B cell (primary cell): ENCODE data around the gene SDK1.

Experiments
- EZH2 ChIP-seq: IDR thresholded peaks from 2 replicates; pipeline ENCODE4 v1.6.1; 2012; ENCODE audit warnings: borderline replicate concordance, low read depth, mild to moderate bottlenecking, moderate library complexity, low read length; ENCODE audit not compliant: insufficient read depth, poor library complexity, severe bottlenecking
- TF ChIP-seq, protein P1 (sequence below): fragments of 200-600 bp; IDR thresholded peaks from one replicate; pipeline ENCODE4 v1.8.0; 2022; ENCODE audit warnings: antibody characterized with exemption, mild to moderate bottlenecking

DNA sequence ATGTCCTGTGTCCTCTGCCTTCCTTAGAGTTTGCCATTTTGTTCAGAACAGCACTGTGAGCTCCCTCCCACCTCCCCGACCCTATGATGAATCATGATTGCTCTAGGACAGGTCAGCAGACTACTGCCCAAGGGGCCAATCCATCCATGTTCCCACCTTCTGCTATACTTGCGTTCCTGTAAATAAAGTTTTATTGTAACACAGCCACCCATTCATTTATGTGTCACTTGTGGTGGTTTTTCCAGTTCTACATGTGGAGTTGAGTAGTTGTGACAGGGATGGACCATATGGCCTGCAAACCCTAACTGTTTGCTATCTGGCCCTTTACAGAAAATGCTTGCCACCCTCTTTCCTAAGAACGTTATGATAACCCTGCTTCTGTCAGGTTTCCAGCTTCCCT is 387.8 kb downstream of the SDK1 start:
- TF ChIP-seq, protein P1, sequence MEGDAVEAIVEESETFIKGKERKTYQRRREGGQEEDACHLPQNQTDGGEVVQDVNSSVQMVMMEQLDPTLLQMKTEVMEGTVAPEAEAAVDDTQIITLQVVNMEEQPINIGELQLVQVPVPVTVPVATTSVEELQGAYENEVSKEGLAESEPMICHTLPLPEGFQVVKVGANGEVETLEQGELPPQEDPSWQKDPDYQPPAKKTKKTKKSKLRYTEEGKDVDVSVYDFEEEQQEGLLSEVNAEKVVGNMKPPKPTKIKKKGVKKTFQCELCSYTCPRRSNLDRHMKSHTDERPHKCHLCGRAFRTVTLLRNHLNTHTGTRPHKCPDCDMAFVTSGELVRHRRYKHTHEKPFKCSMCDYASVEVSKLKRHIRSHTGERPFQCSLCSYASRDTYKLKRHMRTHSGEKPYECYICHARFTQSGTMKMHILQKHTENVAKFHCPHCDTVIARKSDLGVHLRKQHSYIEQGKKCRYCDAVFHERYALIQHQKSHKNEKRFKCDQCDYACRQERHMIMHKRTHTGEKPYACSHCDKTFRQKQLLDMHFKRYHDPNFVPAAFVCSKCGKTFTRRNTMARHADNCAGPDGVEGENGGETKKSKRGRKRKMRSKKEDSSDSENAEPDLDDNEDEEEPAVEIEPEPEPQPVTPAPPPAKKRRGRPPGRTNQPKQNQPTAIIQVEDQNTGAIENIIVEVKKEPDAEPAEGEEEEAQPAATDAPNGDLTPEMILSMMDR: no peak
- no peak for TF ChIP-seq EZH2
